Neural cell (in vitro differentiated cells): ENCODE results near the gene TNFRSF8. TPM values are rescaled to one million over a fixed set of nuclear protein-coding genes. Genes with fewer than 3 reads are reported as not detected.

Experiments
- H2AFZ ChIP-seq: fragments of 200-600, 300-800 bp; sonication (generic), shearing (Covaris generic); 2 replicates; pipeline ENCODE4 v1.6.0; 2014; ENCODE audit warnings: low read depth, mild to moderate bottlenecking, antibody characterized with exemption, low read length, moderate library complexity
- H3F3A ChIP-seq: fragments of 200-600 bp; shearing (Covaris generic); 2 replicates; pipeline ENCODE4 v1.6.1; 2016; ENCODE audit warnings: mild to moderate bottlenecking, moderate library complexity, mixed read lengths, antibody characterized with exemption, low read length; ENCODE audit not compliant: insufficient read depth, poor library complexity, severe bottlenecking
- H3K27ac ChIP-seq: fragments of 200-600, 300-800 bp; sonication (generic), shearing (Covaris generic); 2 replicates; pipeline ENCODE4 v1.5.1; 2014; ENCODE audit warnings: mild to moderate bottlenecking, low read length, moderate library complexity
- H3K27me3 ChIP-seq: fragments of 300-800, 200-600 bp; sonication (generic), shearing (Covaris generic); 2 replicates; pipeline ENCODE4 v1.6.0; 2014; ENCODE audit warnings: mild to moderate bottlenecking, low read depth, low read length, moderate library complexity; ENCODE audit not compliant: insufficient read depth
- H3K36me3 ChIP-seq: fragments of 300-800, 200-600 bp; sonication (generic), shearing (Covaris generic); 2 replicates; pipeline ENCODE4 v1.5.1; 2014; ENCODE audit warnings: mild to moderate bottlenecking, antibody characterized with exemption, low read length, moderate library complexity; ENCODE audit not compliant: insufficient read depth
- H3K4me2 ChIP-seq: fragments of 300-800, 200-600 bp; sonication (generic), shearing (Covaris generic); 2 replicates; pipeline ENCODE4 v1.6.0; 2014; ENCODE audit warnings: mild to moderate bottlenecking, low read length
- H3K4me3 ChIP-seq: fragments of 300-800, 200-600 bp; sonication (generic), shearing (Covaris generic); 2 replicates; pipeline ENCODE4 v1.5.1; 2014; ENCODE audit warnings: mild to moderate bottlenecking, low read length, moderate library complexity
- H3K79me2 ChIP-seq: fragments of 200-600 bp; shearing (Covaris generic); replicated peaks from 2 replicates; pipeline ENCODE4 v1.6.0; 2014; ENCODE audit warnings: mild to moderate bottlenecking, low read length, moderate library complexity; ENCODE audit not compliant: insufficient read depth
- H3K9ac ChIP-seq: fragments of 300-800, 200-600 bp; sonication (generic), shearing (Covaris generic); 2 replicates; pipeline ENCODE4 v1.6.1; 2016; ENCODE audit warnings: mild to moderate bottlenecking, low read length, mixed read lengths
- H3K9me2 ChIP-seq: fragments of 200-600 bp; shearing (Covaris generic); 2 replicates; pipeline ENCODE4 v1.6.1; 2016; ENCODE audit warnings: mild to moderate bottlenecking, low read length, mixed read lengths; ENCODE audit not compliant: insufficient read depth
- H3K9me3 ChIP-seq: fragments of 200-600, 300-800 bp; sonication (generic), shearing (Covaris generic); 2 replicates; pipeline ENCODE4 v1.6.1; 2016; ENCODE audit warnings: mild to moderate bottlenecking, mixed run types, low read length, moderate library complexity, mixed read lengths
- H4K20me1 ChIP-seq: fragments of 200-600 bp; shearing (Covaris generic); 2 replicates; pipeline ENCODE4 v1.6.1; 2016; ENCODE audit warnings: mild to moderate bottlenecking, mixed run types; ENCODE audit not compliant: insufficient read depth
- EZH2 ChIP-seq: fragments of 200-600, 300-800 bp; shearing (Covaris generic), sonication (generic); IDR thresholded peaks from 2 replicates; pipeline ENCODE4 v1.6.1; 2014; ENCODE audit warnings: antibody characterized with exemption, low read length, borderline replicate concordance, mild to moderate bottlenecking; ENCODE audit not compliant: insufficient read depth, poor library complexity, severe bottlenecking
- MXI1 ChIP-seq: fragments of 450-650 bp; conservative IDR thresholded peaks from 2 replicates; pipeline ENCODE4 v1.6.1; 2014; ENCODE audit warnings: antibody characterized with exemption, mild to moderate bottlenecking; ENCODE audit not compliant: poor library complexity, severe bottlenecking
- POLR2AphosphoS5 ChIP-seq: IDR thresholded peaks from 2 replicates; pipeline ENCODE4 v1.6.1; 2012
- RAD21 ChIP-seq: fragments of 450-650 bp; conservative IDR thresholded peaks from 2 replicates; pipeline ENCODE4 v1.6.1; 2014; ENCODE audit warnings: antibody characterized with exemption, mild to moderate bottlenecking, moderate library complexity
- SMC3 ChIP-seq: fragments of 450-650 bp; conservative IDR thresholded peaks from 2 replicates; pipeline ENCODE4 v1.6.1; 2014; ENCODE audit warnings: antibody characterized with exemption, mild to moderate bottlenecking, moderate library complexity; ENCODE audit not compliant: poor library complexity
- TAF1 ChIP-seq: IDR thresholded peaks from 2 replicates; pipeline ENCODE4 v1.6.1; 2012; ENCODE audit warnings: low read depth
- polyA plus RNA-seq: library from polyadenylated mRNA; depleted of rRNA; stranded (reverse); fragments of >200 nt; gene quantifications from 2 replicates; pipeline ENCODE4 v1.2.3, GENCODE V29; 2014
- TF ChIP-seq, protein P1 (sequence below): fragments of 450-650 bp; IDR thresholded peaks from 2 replicates; pipeline ENCODE4 v1.5.1; 2014; ENCODE audit warnings: antibody characterized with exemption, mild to moderate bottlenecking, moderate library complexity; ENCODE audit not compliant: poor library complexity, severe bottlenecking
- TF ChIP-seq, protein P2 (sequence below): IDR thresholded peaks from 2 replicates; pipeline ENCODE4 v1.6.1; 2012; ENCODE audit warnings: borderline replicate concordance

Gene TNFRSF8
- polyA plus RNA-seq, 1 donor from 2014 or later: not detected

- Histone ChIP-seq H3F3A (no peaks in the 10 kb centered on the region), H3K79me2 (peaks cover 8% of the 10 kb centered on the region), H3K9me2 (no peaks in the 10 kb centered on the region), H3K9ac (no peak overlapping the region), H4K20me1 (no peaks in the 10 kb centered on the region), H3K36me3 (peaks cover 10% of the 10 kb centered on the region), H3K27me3 (no peaks in the 10 kb centered on the region), H3K4me2 (no peak overlapping the region), H3K9me3 (no peaks in the 10 kb centered on the region), H3K27ac (peak overlapping the region; percentile 42), H2AFZ (no peak overlapping the region), H3K4me3 (no peak overlapping the region)
- TF ChIP-seq, protein P1, sequence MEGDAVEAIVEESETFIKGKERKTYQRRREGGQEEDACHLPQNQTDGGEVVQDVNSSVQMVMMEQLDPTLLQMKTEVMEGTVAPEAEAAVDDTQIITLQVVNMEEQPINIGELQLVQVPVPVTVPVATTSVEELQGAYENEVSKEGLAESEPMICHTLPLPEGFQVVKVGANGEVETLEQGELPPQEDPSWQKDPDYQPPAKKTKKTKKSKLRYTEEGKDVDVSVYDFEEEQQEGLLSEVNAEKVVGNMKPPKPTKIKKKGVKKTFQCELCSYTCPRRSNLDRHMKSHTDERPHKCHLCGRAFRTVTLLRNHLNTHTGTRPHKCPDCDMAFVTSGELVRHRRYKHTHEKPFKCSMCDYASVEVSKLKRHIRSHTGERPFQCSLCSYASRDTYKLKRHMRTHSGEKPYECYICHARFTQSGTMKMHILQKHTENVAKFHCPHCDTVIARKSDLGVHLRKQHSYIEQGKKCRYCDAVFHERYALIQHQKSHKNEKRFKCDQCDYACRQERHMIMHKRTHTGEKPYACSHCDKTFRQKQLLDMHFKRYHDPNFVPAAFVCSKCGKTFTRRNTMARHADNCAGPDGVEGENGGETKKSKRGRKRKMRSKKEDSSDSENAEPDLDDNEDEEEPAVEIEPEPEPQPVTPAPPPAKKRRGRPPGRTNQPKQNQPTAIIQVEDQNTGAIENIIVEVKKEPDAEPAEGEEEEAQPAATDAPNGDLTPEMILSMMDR: no peak
- TF ChIP-seq POLR2AphosphoS5 (no peak), MXI1 (no peak)
These were observed 46.9 kb upstream of the TNFRSF8 start for GRCh38 chr1:12016182-12016581.

- Histone ChIP-seq H3K9me3 (no peaks in the 10 kb centered on the region), H3K4me2 (peak overlapping the region; percentile 59), H3K27me3 (no peaks in the 10 kb centered on the region), H2AFZ (peak overlapping the region; percentile 67), H3K9ac (peak overlapping the region; percentile 76), H3K79me2 (peaks cover 8% of the 10 kb centered on the region), H3F3A (no peaks in the 10 kb centered on the region), H4K20me1 (no peaks in the 10 kb centered on the region), H3K4me3 (peak overlapping the region; percentile 98), H3K9me2 (no peaks in the 10 kb centered on the region), H3K36me3 (no peaks in the 10 kb centered on the region), H3K27ac (peak overlapping the region; percentile 47)
- TF ChIP-seq, protein P2, sequence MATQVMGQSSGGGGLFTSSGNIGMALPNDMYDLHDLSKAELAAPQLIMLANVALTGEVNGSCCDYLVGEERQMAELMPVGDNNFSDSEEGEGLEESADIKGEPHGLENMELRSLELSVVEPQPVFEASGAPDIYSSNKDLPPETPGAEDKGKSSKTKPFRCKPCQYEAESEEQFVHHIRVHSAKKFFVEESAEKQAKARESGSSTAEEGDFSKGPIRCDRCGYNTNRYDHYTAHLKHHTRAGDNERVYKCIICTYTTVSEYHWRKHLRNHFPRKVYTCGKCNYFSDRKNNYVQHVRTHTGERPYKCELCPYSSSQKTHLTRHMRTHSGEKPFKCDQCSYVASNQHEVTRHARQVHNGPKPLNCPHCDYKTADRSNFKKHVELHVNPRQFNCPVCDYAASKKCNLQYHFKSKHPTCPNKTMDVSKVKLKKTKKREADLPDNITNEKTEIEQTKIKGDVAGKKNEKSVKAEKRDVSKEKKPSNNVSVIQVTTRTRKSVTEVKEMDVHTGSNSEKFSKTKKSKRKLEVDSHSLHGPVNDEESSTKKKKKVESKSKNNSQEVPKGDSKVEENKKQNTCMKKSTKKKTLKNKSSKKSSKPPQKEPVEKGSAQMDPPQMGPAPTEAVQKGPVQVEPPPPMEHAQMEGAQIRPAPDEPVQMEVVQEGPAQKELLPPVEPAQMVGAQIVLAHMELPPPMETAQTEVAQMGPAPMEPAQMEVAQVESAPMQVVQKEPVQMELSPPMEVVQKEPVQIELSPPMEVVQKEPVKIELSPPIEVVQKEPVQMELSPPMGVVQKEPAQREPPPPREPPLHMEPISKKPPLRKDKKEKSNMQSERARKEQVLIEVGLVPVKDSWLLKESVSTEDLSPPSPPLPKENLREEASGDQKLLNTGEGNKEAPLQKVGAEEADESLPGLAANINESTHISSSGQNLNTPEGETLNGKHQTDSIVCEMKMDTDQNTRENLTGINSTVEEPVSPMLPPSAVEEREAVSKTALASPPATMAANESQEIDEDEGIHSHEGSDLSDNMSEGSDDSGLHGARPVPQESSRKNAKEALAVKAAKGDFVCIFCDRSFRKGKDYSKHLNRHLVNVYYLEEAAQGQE: no peak
- TF ChIP-seq TAF1: no peak
- no peak for TF ChIP-seq EZH2
- no peak for TF ChIP-seq SMC3
- no peak for TF ChIP-seq MXI1
- TF ChIP-seq RAD21: no peak
- TF ChIP-seq, protein P1: no peak
These were observed 43.1 kb upstream of the TNFRSF8 start for GRCh38 chr1:12019858-12020509.
